Esophagus (tissue), 2 donors: ENCODE data around the gene ADO. TPM values are rescaled to one million over a fixed set of nuclear protein-coding genes. Genes with fewer than 3 reads are reported as not detected.

Source experiments
- H3K27ac ChIP-seq, 2 donors: one replicate each; pipeline ENCODE4 v1.5.1; 2013; ENCODE audit warnings: low read depth in 2 of 2, mild to moderate bottlenecking in 2 of 2, inconsistent platforms in 1 of 2, low read length in 1 of 2, moderate library complexity in 1 of 2
- H3K27me3 ChIP-seq, 2 donors: one replicate each; pipeline ENCODE4 v1.6.1; 2013; ENCODE audit warnings: low read length in 2 of 2, control low read depth in 1 of 2, mild to moderate bottlenecking in 1 of 2; ENCODE audit not compliant: insufficient read depth in 2 of 2, control insufficient read depth in 1 of 2
- H3K36me3 ChIP-seq, 2 donors: one replicate each; pipeline ENCODE4 v1.6.1; 2013; ENCODE audit warnings: low read length in 1 of 2; ENCODE audit not compliant: control insufficient read depth in 2 of 2, insufficient read depth in 2 of 2
- H3K4me1 ChIP-seq, 2 donors: one replicate each; pipeline ENCODE4 v1.6.1; 2013; ENCODE audit warnings: low read length in 1 of 2; ENCODE audit not compliant: control insufficient read depth in 2 of 2, insufficient read depth in 2 of 2
- H3K4me3 ChIP-seq, 2 donors: one replicate each; pipeline ENCODE4 v1.5.1; 2013; ENCODE audit warnings: low read length in 2 of 2, mild to moderate bottlenecking in 2 of 2, low read depth in 1 of 2, moderate library complexity in 1 of 2
- H3K9me3 ChIP-seq, 2 donors: one replicate each; pipeline ENCODE4 v1.6.1; 2013; ENCODE audit warnings: mild to moderate bottlenecking in 2 of 2, low read depth in 1 of 2, low read length in 1 of 2, moderate library complexity in 1 of 2; ENCODE audit not compliant: control insufficient read depth in 2 of 2, insufficient read depth in 1 of 2
- WGBS, 2 donors: extraction: QIAGEN DNeasy Blood & Tissue Kit; methylation state at CpG; one replicate each; pipeline ENCODE4 v1.1.7; 2013; 5-methylcytosine and 5-hydroxymethylcytosine counted together
- polyA plus RNA-seq, 2 donors: library from polyadenylated mRNA; stranded (reverse); fragments of 200-250 nt; gene quantifications; one replicate each; pipeline ENCODE4 v1.2.3, GENCODE V29; 2013
- donor health status: healthy with polysubstance abuse.
- donor health status: Bipolar disorder and iron deficiency.

The ADO gene
- polyA plus RNA-seq, 2 donors: 3.5 to 6.1 TPM

DNA sequence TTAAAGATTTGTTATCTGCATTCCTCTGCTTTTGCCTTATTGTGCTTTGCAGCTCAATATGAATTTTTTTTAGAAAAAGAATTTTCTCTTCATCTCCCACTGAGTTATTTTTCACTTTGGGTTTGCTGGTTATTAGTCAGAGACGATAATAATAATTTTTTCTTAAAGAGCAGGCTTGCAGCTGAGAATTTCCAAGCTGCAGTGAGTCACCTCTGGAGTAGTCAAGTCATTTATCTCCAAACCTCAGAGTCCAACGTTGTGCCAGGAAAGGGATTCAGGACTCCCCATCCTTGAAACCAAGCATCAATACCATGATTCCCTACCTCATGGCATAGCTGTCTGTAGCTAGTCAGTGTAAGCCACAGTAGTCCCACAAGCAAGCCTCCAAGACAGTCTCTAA, 26.8 kb downstream of the ADO start:
- no peaks in the 10 kb centered on the region for H3K4me1 ChIP-seq
- H3K36me3 ChIP-seq: no peaks in the 10 kb centered on the region
- H3K9me3 ChIP-seq: no peaks in the 10 kb centered on the region
- H3K27me3 ChIP-seq: no peaks in the 10 kb centered on the region
- H3K4me3 ChIP-seq: no peak overlapping the region
- H3K27ac ChIP-seq: no peak overlapping the region
- WGBS, 2 donors: 32 to 39% methylated on average over 2 of the region's 2 CpGs

DNA sequence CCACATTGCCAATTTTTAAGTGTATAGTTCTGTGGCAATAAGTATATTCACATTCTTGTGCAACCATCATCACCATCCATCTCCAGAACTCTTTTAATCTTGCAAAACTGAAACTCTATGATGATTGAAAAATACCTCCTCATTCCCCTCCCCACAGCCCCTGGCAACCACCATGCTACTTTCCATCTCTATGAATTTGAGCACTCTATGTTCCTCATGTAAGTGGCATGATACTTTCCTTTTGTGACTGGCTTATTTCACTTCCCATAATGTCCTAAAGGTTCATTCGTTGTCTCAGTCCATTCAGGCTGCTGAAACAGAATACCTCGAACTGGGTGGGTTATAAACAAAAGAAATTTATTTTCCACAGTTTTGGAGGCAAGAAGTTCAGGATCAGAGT, 35.1 kb downstream of the ADO start:
- Histone ChIP-seq H3K4me1 (no peaks in the 10 kb centered on the region), H3K27ac (no peak overlapping the region), H3K36me3 (no peaks in the 10 kb centered on the region), H3K4me3 (no peak overlapping the region), H3K27me3 (no peaks in the 10 kb centered on the region), H3K9me3 (no peaks in the 10 kb centered on the region)
- 77 to 81% methylated on average over 2 of the region's 2 CpGs for WGBS, 2 donors

DNA sequence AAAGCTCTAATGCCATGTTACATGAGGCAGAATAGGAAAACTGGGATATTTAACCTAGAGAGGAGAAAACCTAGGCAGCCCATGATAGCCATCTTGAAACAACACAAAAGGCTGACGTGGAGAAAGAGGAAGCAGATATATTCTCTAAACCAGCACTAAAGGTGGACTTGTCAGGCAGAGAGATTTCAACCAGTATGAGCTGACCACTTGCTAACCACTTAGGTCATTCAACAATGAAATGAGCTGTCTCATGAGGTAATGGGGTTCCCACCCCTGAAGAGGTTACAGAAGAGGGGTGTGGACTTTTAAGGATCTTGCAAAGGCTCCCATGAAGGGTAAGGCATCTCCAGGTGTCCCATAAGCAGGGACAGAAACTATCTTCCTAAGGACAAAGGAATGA, 38.5 kb downstream of the ADO start:
- Histone ChIP-seq H3K27ac (no peak overlapping the region), H3K4me3 (no peak overlapping the region), H3K9me3 (no peaks in the 10 kb centered on the region), H3K27me3 (no peaks in the 10 kb centered on the region), H3K36me3 (no peaks in the 10 kb centered on the region), H3K4me1 (no peaks in the 10 kb centered on the region)
- 41 to 49% methylated on average over 1 of the region's 1 CpG for WGBS, 2 donors

DNA sequence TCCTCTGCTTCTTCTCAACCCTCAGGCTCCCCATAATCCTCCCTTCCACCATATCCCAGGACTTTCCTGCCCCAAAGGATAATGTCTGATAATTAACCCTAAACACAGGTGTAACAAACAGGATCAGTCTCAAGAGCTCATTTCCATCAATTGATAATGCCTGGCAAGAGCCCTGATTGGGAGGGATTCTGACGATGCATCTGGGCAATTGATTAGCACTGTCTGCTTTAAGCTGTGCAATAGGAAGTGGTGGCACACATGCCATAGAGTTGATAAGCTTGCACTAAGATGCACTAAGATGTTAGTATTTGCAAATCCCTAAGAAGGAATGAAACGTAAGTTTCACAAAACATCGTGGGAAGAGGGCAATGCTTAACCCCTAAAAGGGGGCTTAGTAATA, 39.1 kb downstream of the ADO start:
- H3K9me3 ChIP-seq: no peaks in the 10 kb centered on the region
- H3K4me1 ChIP-seq: no peaks in the 10 kb centered on the region
- no peaks in the 10 kb centered on the region for H3K36me3 ChIP-seq
- no peaks in the 10 kb centered on the region for H3K27me3 ChIP-seq
- H3K27ac ChIP-seq: no peak overlapping the region
- WGBS, 2 donors: 63 to 76% methylated on average over 3 of the region's 3 CpGs
- no peak overlapping the region for H3K4me3 ChIP-seq

DNA sequence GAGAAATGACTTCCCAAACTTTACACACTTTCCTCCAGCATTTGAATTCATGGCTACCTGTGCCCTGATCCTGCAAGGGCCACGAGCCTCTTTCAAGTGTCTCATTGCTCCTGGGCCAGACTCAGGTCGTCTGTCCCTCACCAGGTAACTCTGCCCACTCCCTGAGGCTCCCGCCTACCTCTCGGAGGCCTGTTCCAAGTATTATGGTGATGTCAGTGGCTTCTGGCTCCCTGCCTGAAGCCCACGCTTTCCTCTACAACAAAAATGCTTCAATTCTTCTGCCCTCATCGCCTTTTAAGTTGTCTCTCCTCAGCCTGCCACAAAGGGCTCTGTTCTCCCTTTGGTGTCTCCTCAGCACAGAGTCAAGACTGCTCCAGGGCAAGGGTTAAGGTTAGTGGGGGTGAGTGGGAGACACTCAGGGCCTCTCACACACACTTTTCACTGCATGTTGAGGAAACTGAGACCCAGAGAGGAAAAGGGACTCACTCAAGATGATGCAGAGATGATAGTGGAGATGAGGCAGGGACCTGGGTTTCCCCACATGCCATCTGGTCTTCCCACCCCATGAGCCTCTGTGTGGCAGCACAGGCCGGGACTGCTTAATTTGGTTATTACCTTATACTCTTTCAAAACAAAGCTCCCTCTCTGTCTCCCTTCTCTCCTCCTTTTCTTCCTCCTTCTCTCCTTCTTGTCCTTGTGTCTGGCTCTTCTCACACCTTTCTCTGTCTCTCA, 39.9 kb downstream of the ADO start:
- Histone ChIP-seq H3K27me3 (no peaks in the 10 kb centered on the region), H3K4me3 (no peak overlapping the region), H3K27ac (no peak overlapping the region), H3K4me1 (no peaks in the 10 kb centered on the region), H3K36me3 (no peaks in the 10 kb centered on the region), H3K9me3 (no peaks in the 10 kb centered on the region)
- 63 to 68% methylated on average over 7 of the region's 7 CpGs for WGBS, 2 donors

DNA sequence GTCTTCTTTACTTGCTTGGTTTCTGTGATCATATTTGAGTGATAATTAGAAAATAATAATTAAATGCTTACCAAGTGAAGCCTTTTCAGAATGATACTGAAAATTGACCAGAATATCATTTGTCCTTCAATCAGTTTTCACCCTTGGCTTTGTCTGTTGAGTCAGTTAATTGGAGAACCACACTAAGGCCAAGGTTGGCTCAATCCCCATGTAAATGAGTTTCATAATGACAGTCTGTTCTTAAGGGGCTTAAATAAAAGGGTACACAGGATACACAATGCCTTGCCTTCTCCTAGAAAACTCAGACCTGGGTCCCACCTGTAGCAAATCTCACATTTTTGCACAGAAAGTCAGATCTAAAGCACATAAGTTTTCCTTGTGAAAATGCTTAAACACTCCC, 42.9 kb downstream of the ADO start:
- H3K9me3 ChIP-seq: no peaks in the 10 kb centered on the region

DNA sequence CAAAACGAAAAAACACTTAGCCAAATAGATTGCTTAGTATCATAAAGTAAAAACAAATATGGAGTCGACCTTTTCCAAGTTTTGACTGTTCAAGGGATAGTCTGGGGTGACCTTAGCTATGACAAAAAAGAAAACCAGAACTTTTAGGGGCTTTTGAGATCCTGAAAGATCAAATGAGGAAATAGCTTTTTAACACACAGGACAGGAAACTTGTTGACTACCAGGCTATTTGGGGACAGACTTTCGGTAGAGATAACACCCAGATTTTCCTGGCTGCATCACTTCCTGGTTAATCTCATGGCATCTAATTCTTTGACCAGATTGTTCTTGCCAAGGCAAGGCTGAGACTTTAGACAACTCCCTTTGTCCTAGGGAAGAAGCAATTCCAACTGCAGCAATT, 46.1 kb downstream of the ADO start:
- no peak overlapping the region for H3K27ac ChIP-seq
- 62 to 72% methylated on average over 3 of the region's 3 CpGs for WGBS, 2 donors
- no peak overlapping the region for H3K4me3 ChIP-seq
- H3K9me3 ChIP-seq: peaks cover 2% of the 10 kb centered on the region in 2 donors
- H3K4me1 ChIP-seq: no peaks in the 10 kb centered on the region
- no peaks in the 10 kb centered on the region for H3K27me3 ChIP-seq
- no peaks in the 10 kb centered on the region for H3K36me3 ChIP-seq

More for the DNA sequence above, 42.9 kb downstream of the ADO start:
- Histone ChIP-seq H3K4me3 (no peak overlapping the region), H3K27me3 (no peaks in the 10 kb centered on the region), H3K27ac (no peak overlapping the region), H3K36me3 (no peaks in the 10 kb centered on the region), H3K4me1 (no peaks in the 10 kb centered on the region)

DNA sequence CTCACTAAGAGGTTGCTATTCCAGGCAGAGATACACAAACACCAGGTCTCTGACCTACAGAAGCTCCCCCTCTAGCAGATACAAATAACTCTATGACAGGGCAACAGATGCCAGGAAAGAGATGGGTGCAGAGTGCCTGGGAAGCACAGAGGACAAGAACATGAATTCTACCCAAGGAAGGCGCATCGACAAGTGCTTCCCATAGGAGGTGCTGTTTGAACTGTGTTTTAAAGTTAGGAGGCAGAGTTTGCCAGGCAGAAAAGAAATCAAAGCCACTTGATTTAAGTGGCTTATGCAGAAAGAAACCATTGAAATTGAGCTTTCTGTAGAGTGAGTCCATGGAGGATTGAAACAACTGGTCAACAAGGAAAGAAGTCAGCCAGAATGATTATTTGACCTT, 46.9 kb downstream of the ADO start:
- Histone ChIP-seq H3K27me3 (no peaks in the 10 kb centered on the region), H3K4me1 (no peaks in the 10 kb centered on the region), H3K27ac (no peak overlapping the region), H3K9me3 (peaks cover 2% of the 10 kb centered on the region in 2 donors), H3K36me3 (no peaks in the 10 kb centered on the region), H3K4me3 (no peak overlapping the region)
- 54 to 76% methylated on average over 2 of the region's 2 CpGs for WGBS, 2 donors

DNA sequence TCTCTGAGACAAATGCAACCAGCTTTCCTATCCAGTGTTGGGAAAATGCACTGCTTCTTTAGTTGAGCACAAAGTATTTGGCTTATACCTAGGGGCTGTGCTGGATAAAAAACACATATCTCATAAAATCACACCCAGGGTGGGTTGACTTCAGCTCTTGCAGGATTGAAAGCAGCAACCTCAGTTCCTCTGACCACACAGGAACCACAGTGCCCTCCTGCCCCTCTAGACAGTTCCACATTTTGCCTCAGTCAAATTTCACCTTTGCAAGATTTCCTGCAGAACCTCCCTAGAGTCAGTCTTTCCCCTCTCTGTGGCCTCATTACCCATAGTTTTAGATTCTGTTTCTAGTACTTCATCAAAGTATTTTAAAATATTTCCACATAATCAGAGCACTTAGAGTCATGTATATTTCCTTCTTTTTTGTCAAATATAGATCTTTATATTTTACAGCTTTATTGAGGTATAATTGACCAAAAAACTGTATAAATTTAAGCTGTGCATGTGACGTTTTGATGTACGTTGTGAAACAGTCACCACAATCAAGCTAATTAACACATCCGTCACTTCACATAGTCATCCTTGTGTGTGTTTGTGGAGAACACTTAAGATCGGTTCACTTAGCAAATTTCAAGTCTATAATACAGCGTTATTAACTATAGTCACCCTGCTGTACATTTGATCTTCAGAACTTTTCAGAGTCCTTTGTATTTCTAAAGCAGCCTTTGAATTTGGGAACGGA, 48.6 kb downstream of the ADO start:
- no peak overlapping the region for H3K4me3 ChIP-seq
- no peaks in the 10 kb centered on the region for H3K4me1 ChIP-seq
- no peaks in the 10 kb centered on the region for H3K27me3 ChIP-seq
- peaks cover 2% of the 10 kb centered on the region in 2 donors for H3K9me3 ChIP-seq
- WGBS, 2 donors: 62 to 73% methylated on average over 6 of the region's 6 CpGs
- no peak overlapping the region for H3K27ac ChIP-seq
- no peaks in the 10 kb centered on the region for H3K36me3 ChIP-seq

DNA sequence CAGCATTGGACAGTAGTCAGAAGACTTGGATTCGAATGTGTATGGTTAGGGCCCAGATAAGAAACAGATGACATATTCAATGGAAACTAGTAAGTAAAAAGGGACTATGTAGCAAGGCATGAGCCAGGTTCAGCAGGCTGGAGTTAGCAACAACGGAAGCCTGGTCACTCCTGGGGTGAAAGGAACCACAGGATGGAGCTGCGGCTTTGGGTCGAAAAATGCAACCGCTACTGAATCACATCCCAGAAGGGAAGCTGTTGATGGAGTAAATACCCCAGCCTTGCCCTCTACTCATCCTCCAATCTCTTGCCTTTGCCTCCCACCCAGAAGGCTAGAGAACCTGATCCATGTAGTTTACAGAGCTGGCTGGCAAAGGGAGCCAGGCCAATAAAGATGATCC, 49.2 kb downstream of the ADO start:
- 77 to 78% methylated on average over 5 of the region's 5 CpGs for WGBS, 2 donors
- Histone ChIP-seq H3K4me3 (no peak overlapping the region), H3K36me3 (no peaks in the 10 kb centered on the region), H3K4me1 (no peaks in the 10 kb centered on the region), H3K9me3 (peaks cover 2% of the 10 kb centered on the region in 2 donors), H3K27ac (no peak overlapping the region), H3K27me3 (no peaks in the 10 kb centered on the region)
